HG02973 (cell line): ENCODE results near the gene EDC3.

Source experiments
- ATAC-seq: cut with Tn5 transposase; IDR thresholded peaks from one replicate; pipeline ENCODE4 v1.9.1; 2021; ENCODE audit warnings: moderate library complexity; ENCODE audit not compliant: unreplicated experiment

Gene EDC3

GRCh38 chr15:74585191-74585590, 110.6 kb downstream of the EDC3 start:
- ATAC-seq, result no peak

DNA sequence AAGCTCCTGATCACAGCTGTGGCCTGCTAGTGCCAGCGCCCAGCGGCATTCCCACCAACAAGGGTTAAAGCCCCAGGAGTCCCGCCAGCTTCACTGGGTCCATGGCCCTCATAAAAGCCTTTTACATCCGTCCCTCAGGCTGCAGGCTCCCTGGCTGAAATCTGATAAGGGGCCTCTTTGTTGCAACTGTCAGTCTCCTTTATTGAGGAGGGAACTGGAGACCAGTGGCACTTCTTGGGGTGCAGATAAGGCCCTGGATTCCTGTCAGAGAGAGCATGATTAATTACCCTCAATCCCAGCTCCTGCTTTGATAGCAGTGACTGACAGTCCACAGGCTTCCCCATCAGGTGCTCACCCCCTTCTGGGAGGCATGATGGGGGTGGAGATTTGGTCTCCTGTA, 111.0 kb downstream of the EDC3 start:
- no peak for ATAC-seq

- no peak for ATAC-seq
These were observed 111.6 kb downstream of the EDC3 start for GRCh38 chr15:74584204-74584603.
